EL (cell line): ENCODE results near the gene ST6GALNAC3.
A peak's percentile ranks its signal among the peaks of the same experiment; 100 is the strongest.
"Not testable (repeated sequence)": the region's sequence is repeated elsewhere in the genome, so short reads cannot be mapped to it uniquely, and the experiment has no call there.

Experiments
- DNase-seq: peaks from one replicate; pipeline ENCODE4 v3.0.0-alpha.2; 2016

The ST6GALNAC3 gene

DNA sequence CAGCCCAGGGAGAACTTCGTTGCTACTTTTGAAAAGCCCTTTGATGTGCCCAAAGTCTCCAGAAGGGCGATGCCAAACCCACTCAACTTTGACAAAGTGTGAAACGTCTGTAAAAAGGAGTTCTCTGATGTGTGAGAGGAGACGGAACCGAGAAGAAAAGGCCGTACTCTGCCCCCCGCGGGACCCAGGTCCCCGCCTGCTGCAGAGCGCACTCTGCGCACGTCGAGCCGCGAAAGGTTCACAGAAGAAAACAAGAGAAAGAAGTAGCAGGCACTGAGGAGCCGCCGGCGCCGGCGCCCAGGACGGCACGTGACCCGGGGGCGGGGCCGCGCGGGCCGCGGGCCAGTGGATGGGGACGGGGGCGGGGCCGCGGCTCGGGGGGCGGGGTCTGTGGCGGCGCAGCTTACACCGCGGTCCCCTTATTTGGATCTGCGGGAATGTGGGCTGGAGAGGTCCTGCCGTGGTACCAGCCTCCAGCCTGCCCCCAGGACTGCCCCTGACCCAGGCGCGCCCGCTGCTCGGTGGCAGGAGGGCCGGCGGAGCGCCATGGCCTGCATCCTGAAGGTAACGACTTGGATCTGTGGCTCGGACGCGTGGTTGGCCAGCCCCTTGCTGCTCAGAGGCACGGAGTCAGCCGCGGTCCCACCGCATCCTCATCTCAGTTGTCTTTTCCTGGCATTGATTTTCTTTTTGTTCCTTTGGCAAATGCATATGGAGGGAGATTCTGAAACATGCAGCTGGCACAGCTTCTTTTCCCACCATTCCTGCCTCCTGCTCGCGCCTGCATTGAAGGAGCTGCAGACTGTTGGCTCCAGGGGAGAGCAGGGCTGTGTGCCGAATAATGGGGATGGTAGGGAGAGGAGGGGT lies at the start of gene ST6GALNAC3:
Gene ST6GALNAC3, plus strand, starts transcription at position 426 of the 867 bp plus-strand sequence.
- peak; percentile 73 for DNase-seq

DNA sequence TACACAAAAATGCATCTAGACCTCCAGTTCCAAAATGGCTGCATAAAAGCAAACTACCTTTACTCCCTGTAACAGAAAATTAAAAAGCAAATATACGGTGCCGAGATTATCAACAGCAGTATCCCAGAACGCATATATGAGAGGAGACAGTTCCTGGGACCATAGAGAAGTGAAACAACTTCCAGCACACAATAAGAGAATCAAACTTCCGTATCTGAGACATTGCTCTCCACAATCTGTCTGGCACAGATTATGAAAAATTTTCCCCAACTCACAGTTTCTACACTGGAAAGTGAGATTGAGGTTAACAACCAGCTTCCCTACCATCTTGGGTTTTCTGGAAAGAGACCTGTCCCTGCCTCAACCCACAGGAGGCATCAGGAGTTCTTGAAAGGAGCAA lies 47.2 kb upstream of the ST6GALNAC3 start:
- no peak for DNase-seq

DNA sequence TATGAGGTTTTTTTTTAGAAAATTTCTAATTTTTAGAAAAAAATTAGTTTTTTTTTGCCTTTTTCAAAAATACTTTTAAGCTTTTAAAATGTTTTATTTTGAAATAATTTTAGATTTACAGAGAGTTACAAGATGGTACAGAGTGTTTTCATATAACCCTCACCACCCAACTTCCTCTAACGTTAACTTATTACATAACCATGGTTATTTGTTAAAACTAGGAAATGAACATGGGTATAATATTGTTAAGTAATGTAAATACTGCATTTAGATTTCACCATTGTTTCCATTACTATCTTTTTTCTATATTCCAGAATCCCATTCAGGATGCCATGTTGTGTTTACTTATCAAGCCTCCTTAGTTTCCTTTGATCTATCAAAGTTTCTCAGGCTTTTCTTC lies 45.2 kb upstream of the ST6GALNAC3 start:
- no peak for DNase-seq

DNA sequence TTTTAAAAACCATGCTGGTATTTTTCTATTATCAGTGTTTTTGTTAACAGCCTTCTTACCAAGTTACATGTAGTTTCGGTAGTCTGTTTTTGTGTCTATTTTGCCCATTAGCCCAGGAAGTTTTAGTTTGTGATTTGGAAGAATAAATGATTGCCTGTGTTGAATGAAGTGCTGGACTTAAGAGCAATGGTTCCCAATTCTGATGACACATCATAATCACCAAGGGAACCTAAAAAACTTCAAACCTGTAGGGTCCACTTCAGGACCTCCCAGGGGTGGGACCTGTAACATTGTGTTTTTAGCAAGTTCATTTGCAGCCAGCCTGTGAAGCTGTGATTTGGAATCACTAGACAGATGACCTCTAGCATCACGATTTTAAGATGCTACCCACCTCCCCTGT lies 43.0 kb upstream of the ST6GALNAC3 start:
- DNase-seq: no peak

DNA sequence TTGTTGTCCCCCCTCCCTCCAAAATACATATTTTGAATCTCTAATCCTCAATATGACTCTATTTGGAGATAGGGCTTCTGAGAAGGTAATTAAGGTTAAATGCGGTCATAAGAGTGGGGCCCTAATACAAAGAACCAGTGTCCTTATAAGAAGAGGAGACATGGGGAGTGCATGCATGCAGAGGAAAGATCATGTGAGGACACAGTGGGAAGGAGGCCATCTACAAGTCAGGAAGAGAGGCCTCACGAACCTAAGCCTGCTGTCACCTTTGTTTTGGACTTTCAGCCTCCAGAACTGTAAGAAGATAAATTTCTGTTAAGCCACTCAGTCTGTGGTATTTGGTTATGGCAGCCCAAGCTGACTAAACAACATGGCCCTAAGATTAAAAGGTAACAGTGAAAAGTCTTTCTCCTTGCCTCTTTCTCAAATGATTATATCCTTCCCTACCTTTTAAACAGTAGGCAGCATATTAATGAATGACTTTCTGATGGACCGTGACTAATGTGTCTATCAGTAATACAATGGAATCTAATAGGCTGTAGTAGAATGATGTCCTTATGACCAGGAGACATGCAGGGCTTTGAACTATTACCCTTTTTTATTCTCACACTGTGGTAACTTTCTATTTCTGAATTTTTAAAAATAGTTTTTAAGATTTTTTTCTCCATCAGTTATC lies 40.6 kb upstream of the ST6GALNAC3 start:
- DNase-seq: no peak

DNA sequence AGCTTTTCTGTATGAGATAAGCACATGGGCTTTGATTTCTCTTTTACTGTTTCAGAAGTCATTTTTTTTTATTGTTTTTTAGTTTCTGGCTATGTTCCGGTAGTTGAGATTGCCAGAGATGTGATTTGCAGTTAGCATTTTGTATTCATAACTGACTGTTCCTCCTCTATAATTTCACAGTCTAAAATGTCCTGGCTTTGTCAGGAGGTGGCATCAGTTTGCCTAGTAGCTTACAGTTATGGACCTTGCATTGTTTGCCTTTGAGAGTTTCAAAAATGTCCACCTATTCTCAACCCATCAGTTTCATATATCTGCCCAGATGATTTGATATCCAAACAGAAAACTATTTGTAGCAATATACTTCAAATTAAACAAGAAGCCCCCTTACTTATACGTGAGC lies 39.5 kb upstream of the ST6GALNAC3 start:
- DNase-seq: peak; percentile 14

DNA sequence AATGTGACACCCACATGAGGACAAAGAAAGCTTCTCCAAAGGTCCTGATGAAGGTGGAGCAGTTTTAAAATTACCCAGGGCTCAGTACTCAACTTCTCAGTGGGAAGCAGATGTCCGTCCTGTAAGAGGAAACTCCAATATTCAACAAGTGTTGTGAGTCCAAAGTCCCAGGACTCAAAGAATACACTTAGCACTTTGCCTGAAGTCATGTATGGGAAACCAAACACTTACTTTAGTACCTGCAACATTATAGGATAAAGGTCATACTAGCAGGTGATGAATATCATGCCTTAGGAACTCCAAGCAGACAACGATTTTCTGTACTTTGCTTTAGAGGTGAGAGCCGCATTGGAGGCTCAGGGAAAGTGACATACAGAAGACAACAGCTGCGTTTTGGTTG lies 37.2 kb upstream of the ST6GALNAC3 start:
- DNase-seq: no peak

DNA sequence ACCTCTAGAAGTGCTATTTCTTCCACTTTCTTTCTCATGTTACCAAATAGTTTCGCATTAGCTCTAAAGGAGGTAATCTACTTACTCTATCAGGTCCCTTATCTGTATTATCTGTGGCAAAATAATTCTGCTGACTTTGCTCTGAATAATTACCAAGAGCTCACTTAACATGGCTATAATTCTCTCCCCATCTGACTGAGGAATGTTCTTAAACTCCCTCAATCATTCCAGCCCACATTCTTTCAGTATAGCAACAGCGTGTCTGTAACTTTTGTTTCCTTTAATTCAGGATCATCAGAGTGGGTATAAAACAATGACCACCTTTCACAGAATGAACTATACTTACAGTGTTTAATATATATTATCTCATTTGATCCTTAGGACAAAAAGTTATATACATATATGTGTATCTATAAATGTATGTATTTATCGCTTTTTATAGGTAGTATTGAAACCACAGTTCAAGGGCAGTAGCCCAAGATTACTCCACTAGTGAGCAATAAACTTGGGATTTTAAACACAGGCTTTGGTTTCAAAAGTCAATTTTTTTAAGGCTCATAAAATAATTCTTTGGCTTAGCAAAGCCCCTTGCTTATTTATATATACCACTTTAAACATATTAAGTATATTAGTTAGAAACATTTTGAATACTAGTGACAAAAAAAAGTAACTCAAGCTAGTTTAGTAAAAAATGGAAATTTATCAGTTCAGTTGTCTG lies 36.1 kb upstream of the ST6GALNAC3 start:
- peak; percentile 19 for DNase-seq

DNA sequence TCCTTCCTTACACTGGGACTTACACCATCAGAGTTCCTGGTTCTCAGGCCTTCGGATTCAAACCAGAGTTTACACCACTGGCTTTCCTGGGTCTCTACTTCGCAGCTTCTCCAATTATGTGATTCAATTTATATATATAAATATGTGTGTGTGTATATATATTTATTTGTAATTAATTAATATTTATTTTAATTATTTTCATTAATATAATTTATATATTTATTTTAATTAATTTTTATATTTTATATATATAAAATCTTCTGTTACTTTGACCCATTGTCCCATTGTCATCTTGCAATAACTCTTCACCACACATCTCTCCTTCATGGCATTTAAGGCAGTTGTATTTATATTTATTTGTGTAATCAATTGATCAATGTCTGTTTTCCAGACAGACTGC lies 28.4 kb upstream of the ST6GALNAC3 start:
- no peak for DNase-seq

DNA sequence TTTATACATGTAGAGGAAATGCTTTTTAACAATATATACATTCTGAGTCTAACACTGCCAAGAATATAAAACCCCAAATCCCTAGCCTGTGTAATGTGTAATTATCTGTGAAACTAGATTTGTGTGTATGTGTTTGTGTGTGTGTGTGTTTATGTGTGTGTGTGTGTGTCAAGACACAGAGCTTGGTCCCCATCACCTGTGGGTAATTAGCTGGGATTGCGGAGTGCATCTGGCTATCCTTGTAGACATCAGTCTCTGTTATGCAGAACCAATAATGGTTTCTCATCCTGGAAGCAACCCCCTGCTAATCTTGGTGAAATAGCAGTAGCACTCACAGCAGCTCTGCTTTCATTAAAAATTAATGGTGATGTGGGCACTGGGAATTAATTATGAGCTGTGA lies 26.3 kb upstream of the ST6GALNAC3 start:
- DNase-seq: no peak

DNA sequence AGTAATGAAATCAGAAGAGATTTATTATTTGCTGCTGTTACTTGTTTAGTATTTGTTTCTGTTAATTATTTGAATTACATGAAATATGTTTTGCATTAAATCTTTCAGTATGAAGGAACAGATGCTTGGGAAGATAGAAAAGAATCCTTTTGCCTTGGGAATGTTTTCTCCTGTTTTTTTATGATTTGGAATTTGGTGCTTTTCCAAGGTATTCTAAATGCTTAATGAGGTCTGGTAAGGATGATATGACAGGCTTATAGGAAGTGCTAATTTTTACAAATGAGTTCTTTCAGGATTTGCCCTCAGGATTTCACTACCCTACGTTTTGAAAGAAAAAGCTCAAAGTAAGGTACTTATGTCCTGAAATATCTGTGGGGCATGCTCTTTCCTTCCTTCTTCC lies 25.6 kb upstream of the ST6GALNAC3 start:
- DNase-seq: no peak

DNA sequence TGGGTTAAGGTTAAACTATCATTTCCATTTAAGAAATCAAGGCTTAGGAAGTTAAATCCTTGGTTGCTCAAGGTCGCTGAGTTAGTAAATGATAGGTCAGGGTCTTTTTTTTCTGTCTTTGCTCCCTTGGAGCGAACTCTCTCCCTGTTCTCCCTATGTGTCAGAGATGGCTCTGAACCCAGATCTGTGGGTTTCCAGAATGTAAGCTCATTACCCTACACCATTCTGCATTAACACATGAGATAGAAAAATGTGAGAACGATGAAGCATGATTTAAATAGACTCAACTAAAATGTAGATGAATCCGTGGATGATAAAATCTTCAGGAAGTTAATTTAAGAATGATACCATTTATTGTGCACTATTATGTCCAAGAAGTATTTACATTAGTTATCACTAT lies 25.0 kb upstream of the ST6GALNAC3 start:
- DNase-seq: no peak

DNA sequence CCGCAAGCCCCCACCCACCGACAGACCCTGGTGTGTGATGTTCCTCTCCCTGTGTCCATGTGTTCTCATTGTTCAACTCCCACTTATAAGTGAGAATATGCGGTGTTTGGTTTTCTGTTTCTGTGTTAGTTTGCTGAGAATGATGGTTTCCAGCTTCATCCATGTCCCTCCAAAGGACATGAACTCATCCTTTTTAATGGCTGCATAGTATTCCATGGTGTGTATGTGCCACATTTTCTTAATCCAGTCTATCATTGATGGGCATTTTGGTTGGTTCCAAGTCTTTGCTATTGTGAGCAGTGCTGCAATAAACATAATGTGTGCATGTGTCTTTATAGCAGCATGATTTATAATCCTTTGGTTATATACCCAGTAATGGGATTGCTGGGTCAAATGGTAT lies 24.5 kb upstream of the ST6GALNAC3 start:
- DNase-seq: not testable (repeated sequence)

DNA sequence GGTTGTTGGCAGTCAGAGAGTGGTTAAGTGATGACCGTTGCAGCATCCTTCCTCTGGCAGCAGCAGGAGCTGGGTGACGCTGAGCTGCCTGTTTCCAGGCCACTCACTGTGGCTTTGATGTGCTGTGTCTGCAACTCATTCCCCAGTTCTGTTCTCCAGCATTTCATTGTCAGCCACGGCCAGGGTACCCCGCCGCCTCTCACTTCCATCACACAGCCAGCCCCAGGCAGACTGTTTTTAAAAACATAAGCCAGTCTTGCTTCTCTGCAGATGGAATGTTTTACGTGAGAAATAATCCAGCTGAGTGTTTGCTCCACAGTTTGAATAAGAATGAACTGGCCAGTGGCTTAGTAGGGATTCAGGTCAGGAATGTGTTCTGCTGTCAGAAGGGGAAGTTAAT lies 21.5 kb upstream of the ST6GALNAC3 start:
- DNase-seq: no peak

DNA sequence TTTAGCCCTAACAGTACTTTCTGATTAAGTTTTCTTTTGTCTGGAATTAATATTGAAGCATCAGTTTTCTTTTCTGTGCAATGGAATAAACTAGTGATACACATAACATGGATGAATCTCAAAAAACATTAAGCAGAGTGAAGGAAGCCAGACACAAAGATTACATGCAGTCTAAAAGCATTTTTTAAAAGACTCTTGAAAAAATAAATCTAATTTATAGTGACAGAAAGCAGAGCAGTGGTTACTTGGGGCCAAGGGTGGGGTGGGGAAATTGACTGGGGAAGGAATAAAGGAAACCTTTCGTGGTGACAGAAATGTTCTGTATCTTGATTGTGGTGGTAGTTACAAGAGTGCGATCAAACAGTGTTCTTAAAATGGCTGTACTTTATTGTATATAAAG lies 20.2 kb upstream of the ST6GALNAC3 start:
- no peak for DNase-seq

DNA sequence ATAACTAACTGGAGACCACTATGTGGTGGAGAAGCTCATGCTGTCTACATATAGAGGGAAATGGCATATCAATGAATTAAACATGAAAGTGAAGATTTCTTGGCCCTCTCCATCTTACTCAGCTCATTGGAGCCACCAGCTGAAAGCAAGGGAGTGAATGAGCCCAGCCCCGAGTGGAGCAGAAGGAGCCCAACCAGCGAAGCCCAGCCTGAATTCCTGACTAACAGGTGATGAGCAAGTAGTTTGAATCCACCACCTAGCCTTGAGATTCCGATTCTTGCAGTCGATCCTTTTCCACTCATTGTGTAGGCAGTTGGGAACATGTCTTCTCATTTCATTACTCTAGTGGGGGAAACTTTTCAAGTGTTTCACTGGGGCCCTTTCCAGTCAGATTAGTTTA lies 18.6 kb upstream of the ST6GALNAC3 start:
- DNase-seq: no peak

DNA sequence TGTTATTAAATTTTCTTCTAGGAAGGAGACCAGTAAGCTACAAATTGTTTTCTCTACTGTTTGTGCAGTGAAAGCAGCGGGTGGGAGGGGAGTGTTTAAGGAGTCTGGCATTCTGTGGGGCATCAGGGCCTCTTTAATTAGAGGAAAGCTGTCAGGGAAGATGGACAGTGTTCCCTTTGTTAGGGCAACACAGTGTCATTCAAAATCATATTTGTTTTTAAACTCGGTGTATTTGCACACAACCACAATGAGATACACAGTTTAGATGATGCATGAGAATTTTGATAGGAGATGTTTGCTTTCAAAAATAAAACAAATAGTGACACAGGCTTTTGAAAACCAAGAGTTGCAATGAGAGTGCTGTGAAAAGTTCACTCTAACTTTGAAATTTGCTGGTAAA lies 15.1 kb upstream of the ST6GALNAC3 start:
- DNase-seq: no peak

DNA sequence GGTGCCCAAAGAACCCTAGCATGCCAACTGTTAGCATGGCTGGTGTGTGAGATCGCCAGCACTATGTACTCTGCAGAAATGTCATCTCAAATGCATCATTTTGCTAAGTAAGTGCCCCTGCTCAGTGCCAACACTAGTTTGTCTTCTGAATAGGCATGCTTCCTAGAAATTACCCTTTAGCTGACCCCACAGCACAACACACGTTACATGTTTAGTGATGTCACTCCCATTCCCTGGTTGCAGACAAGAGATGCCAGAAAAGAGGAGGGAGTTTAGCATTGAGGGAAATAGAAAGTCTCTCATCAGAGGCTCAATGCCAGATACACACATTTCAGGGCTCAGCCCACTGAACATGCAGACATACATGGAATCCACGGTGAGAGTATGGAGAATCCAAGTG lies 9.3 kb upstream of the ST6GALNAC3 start:
- no peak for DNase-seq

DNA sequence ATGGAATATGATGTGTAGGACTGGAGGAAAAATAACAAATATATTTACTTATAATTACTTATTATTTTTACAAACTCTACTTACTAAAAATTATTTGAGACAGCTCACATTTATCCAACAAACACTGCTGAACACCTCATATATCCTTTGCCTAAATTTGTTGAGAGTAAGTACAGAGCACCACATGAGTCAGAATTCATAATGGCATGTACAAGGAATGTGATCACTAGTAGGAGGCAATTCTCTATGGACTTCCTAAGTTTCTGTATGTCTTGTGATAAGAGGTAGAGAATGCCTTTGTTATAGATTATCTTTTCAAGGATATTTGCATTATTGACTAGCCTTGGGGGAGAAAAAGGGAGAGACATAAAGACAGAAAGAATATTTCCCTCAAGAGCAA lies 8.2 kb upstream of the ST6GALNAC3 start:
- DNase-seq: peak; percentile 45

DNA sequence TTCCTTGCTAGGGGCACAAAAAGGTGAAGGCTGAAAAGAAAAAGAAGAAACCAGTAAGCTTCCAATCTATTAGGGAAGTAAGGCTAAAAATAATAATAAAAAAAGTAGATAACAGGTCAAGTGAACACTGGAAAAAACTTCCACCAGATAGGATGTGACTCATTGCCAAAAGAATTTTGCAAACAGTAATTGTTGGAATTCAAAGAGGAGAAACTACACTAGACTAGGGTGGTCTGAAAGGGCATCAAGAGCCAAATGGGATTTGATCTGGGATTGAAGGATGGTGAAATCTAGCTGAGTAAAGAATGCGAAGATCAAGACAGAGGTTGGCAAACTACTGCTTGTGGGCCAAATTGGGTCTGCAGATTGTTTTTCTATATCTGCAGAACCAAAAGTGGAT lies 6.0 kb upstream of the ST6GALNAC3 start:
- peak; percentile 70 for DNase-seq

DNA sequence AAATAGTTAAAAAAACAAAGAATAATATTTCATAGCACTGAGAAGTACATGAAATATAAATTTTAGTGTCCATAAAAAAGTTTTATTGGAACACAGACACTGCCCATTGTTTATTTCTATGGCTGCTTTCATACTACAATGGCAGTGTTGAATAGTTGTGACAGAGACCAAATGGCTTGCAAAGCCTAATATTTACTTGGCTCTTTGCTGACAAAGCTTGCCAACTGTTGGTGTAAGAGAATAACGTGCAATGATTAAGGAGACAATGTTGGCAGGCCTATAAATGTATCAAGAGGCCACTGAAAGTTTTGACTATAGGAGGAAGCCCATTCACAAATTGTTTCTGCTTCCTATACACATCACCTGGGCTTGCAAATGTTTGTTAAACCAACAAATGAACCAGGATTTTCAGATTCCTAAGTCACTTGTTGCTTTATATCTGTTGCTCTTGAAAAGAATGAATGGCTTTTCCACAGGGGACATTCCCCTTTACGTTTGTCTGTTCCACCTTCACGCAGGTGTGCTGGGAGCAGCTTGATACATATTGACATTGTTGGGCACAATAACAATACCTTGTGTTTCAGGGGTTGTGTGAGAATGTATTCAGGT lies 5.5 kb upstream of the ST6GALNAC3 start:
- DNase-seq: no peak

DNA sequence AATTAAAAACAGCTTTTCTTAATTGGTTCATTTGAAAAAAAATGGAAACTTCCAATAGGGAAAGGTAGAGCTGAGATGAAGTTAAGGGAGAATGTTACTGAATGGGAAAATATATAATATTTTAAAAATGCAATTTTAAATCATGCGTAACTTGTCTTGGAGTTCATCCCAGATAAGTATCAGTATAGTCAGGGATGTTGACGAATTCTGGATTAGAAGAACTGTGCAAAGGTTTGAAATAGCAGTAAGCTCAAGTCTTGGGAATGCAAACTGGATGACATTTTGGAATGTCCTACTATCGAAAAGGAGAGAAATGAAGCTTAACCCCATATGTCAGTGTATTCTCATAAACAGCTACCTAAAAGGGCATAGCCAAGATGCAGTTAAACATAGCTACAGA lies 4.0 kb upstream of the ST6GALNAC3 start:
- peak; percentile 42 for DNase-seq

DNA sequence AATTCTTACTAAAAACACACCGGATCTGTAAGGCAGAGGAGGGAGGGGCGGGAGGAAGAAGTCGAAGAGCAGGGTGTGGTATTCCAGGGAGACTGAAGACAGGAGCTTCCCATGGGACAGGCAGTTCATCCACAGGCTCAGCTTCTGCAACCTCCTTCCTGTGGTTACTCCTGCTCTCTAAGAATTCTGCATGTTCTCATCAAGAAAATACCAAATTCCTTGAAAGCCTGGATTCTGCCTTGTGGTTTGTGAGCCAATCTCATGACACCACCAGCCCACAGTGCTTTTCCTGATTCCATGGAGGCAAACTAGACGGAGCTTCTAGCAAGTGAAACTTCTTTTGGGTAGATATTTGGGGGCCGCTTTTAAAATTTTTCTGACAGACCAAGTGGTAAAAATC lies 1.1 kb upstream of the ST6GALNAC3 start:
- DNase-seq: peak; percentile 76

DNA sequence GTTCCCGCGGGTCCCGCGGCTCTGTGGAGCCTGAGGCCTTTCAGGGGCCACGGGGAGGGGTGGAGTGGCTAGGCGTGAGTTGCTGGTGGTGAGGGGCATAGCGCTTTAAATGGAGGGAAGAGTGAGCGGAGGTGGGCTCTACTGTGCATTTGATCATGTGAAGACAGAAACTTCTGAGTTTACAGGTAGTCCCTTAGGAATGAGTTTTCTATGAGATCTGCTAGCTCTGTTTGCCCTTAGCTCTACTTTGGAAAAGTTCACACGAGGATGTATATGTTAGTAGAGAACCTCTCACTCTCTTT lies 593 bp downstream of the ST6GALNAC3 start:
- no peak for DNase-seq
